Cardiac fibroblast (primary cell): Measurements from ENCODE around the gene EIF4A3.

Experiments
- DNase-seq, 2 donors: peaks; one replicate each; pipeline versions ENCODE4 v3.0.0 to v3.0.0-alpha.2; 2010; ENCODE audit warnings: low read depth in 2 of 2
- H3K4me3 ChIP-seq, 2 donors: replicated peaks in 1 of 2; 1 replicate in 1 of 2; 2 replicates in 1 of 2; pipeline ENCODE4 v1.5.1; 2011; ENCODE audit warnings: low read depth in 2 of 2, low read length in 2 of 2, mild to moderate bottlenecking in 2 of 2, moderate library complexity in 1 of 2
- CTCF ChIP-seq: IDR thresholded peaks from one replicate; pipeline ENCODE4 v1.5.1; 2011; ENCODE audit warnings: low read depth, mild to moderate bottlenecking, low read length, inconsistent platforms

The EIF4A3 gene

GRCh38 chr17:80122026-80122575 lies 24.8 kb downstream of the EIF4A3 start:
- TF ChIP-seq CTCF, result no peak
- DNase-seq, result no peak
- no peak overlapping the region for H3K4me3 ChIP-seq

- no peak for DNase-seq
- no peak for TF ChIP-seq CTCF
- no peak overlapping the region for H3K4me3 ChIP-seq
These were observed 27.1 kb downstream of the EIF4A3 start for GRCh38 chr17:80119839-80120238.

- H3K4me3 ChIP-seq, result no peak overlapping the region
- no peak for TF ChIP-seq CTCF
- no peak for DNase-seq
These were observed 27.6 kb downstream of the EIF4A3 start for GRCh38 chr17:80119271-80119791.

GRCh38 chr17:80118601-80119270 lies 28.2 kb downstream of the EIF4A3 start:
- H3K4me3 ChIP-seq, result no peak overlapping the region
- DNase-seq, result no peak
- TF ChIP-seq CTCF, result no peak

GRCh38 chr17:80117491-80118401 lies 29.2 kb downstream of the EIF4A3 start:
- no peak for DNase-seq
- no peak overlapping the region for H3K4me3 ChIP-seq
- TF ChIP-seq CTCF, result no peak

- no peak for DNase-seq
- TF ChIP-seq CTCF, result no peak
- H3K4me3 ChIP-seq, result no peak overlapping the region
These were observed 30.0 kb downstream of the EIF4A3 start for GRCh38 chr17:80116921-80117380.
